ENCODE data around the gene TLE6. TPM values are rescaled to one million over a fixed set of nuclear protein-coding genes. Genes with fewer than 3 reads are reported as not detected.
A peak's percentile ranks its signal among the peaks of the same experiment; 100 is the strongest.

Gene TLE6
- total and polyA plus RNA-seq, 2 of the 13 experiments (the other 11 are each of a cell fraction or from before 2014, with no cell fraction given) = 0.24 to 5.5 TPM

GRCh38 chr19:2944775-2945574 lies 32.4 kb upstream of the TLE6 start, which contains the start of gene ZNF77 (continued):
- peak; percentile 93 for TF ChIP-seq ATF7 (IDR thresholded peaks at IDR 0.05)
- TF ChIP-seq ATF7 (CRISPR knock-in tag; IDR thresholded peaks at IDR 0.05) = peak; percentile 63
- peak; percentile 87 for TF ChIP-seq DMAP1 (CRISPR knock-in tag; IDR thresholded peaks at IDR 0.05)
- no peak for TF ChIP-seq ZFP90 (CRISPR knock-in tag; IDR thresholded peaks at IDR 0.05; ENCODE audit: borderline replicate concordance)
- no peak for TF ChIP-seq MTF2 (CRISPR knock-in tag; IDR thresholded peaks at IDR 0.05; ENCODE audit: borderline replicate concordance)
- TF ChIP-seq GLI4 (CRISPR knock-in tag; IDR thresholded peaks at IDR 0.05; ENCODE audit: borderline replicate concordance) = 0 out of 2 replicates have a peak, but pooled peaks have one; percentile 61
- no peak for TF ChIP-seq SNAPC5 (CRISPR knock-in tag; IDR thresholded peaks at IDR 0.05; ENCODE audit: borderline replicate concordance)
- peak; percentile 64 to 89; a peak in 3 of 4 replicates for TF ChIP-seq POLR2A (IDR thresholded peaks at IDR 0.05; ENCODE audit: insufficient read depth in 1 of 2, low read depth in 2 of 2, low read length in 2 of 2)
- TF ChIP-seq ZNF646 (CRISPR knock-in tag; IDR thresholded peaks at IDR 0.05) = no peak
- TF ChIP-seq ZNF263 (CRISPR knock-in tag; IDR thresholded peaks at IDR 0.05) = no peak
- TF ChIP-seq DNMT1 (CRISPR knock-in tag; IDR thresholded peaks at IDR 0.05) = no peak
- no peak for TF ChIP-seq FOXK2 (IDR thresholded peaks at IDR 0.05)
- TF ChIP-seq ZNF333 (CRISPR knock-in tag; IDR thresholded peaks at IDR 0.05; ENCODE audit: borderline replicate concordance) = no peak; the same call in 1 of the 2 replicates
- peak; percentile 77; the same call in 1 of the 2 replicates for TF ChIP-seq ZNF350 (CRISPR knock-in tag; IDR thresholded peaks at IDR 0.05; ENCODE audit: borderline replicate concordance, low read depth)
- 0 out of 2 replicates have a peak, but pooled peaks have one; percentile 39 for TF ChIP-seq ZBTB42 (CRISPR knock-in tag; IDR thresholded peaks at IDR 0.05)
- TF ChIP-seq AFF4 (CRISPR knock-in tag; IDR thresholded peaks at IDR 0.05) = 0 out of 2 replicates have a peak, but pooled peaks have one; percentile 58
- peak; percentile 86; the same call in 1 of the 2 replicates for TF ChIP-seq ZFP91 (CRISPR knock-in tag; IDR thresholded peaks at IDR 0.05; ENCODE audit: borderline replicate concordance)
- no peak for TF ChIP-seq CC2D1A (CRISPR knock-in tag; IDR thresholded peaks at IDR 0.05)

All from HepG2 (cell line).